ENCODE data around the gene EBNA1BP2. TPM values are rescaled to one million over a fixed set of nuclear protein-coding genes. Genes with fewer than 3 reads are reported as not detected.

Gene EBNA1BP2
- total RNA-seq, 2 experiments from 2014 or later, result 115 TPM

DNA sequence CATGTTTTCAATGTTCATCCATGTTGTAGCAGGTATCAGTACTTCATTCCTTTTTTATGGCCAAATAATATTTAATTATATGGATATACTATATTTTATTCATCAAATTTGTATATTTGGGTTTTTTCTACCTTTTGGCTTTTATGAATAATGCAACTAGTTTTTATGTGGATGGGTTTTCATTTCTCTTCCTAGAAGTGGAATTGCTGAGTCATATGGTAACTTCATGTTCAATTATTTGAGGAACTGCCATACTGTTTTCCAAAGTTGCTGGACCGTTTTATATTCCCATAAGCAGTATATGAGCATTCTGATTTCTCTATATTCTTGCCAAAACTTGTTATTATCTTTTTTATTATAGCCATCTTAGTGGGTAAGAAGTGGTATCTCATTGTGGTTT is 16.0 kb upstream of the EBNA1BP2 start:
- peaks cover 5% of the 10 kb centered on the region for H3K9me3 Mint-ChIP-seq
- no peak overlapping the region for H3K27ac Mint-ChIP-seq
- CTCF ChIA-PET, result no interaction called here
- no peak for DNase-seq
- H3K4me1 Mint-ChIP-seq (ENCODE audit: low read depth), result no peaks in the 10 kb centered on the region
- ATAC-seq, result no peak
- H3K27me3 Mint-ChIP-seq, result peaks cover 10% of the 10 kb centered on the region
- H3K36me3 Mint-ChIP-seq (ENCODE audit: low read depth), result peaks cover 1% of the 10 kb centered on the region
- H3K4me3 Mint-ChIP-seq, result no peak overlapping the region
- TF ChIP-seq, protein P1, sequence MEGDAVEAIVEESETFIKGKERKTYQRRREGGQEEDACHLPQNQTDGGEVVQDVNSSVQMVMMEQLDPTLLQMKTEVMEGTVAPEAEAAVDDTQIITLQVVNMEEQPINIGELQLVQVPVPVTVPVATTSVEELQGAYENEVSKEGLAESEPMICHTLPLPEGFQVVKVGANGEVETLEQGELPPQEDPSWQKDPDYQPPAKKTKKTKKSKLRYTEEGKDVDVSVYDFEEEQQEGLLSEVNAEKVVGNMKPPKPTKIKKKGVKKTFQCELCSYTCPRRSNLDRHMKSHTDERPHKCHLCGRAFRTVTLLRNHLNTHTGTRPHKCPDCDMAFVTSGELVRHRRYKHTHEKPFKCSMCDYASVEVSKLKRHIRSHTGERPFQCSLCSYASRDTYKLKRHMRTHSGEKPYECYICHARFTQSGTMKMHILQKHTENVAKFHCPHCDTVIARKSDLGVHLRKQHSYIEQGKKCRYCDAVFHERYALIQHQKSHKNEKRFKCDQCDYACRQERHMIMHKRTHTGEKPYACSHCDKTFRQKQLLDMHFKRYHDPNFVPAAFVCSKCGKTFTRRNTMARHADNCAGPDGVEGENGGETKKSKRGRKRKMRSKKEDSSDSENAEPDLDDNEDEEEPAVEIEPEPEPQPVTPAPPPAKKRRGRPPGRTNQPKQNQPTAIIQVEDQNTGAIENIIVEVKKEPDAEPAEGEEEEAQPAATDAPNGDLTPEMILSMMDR (IDR thresholded peaks at IDR 0.05), result no peak
- intact Hi-C loops (cut with micrococcal nuclease), result no loop called here
- POLR2A ChIA-PET, result no interaction called here

DNA sequence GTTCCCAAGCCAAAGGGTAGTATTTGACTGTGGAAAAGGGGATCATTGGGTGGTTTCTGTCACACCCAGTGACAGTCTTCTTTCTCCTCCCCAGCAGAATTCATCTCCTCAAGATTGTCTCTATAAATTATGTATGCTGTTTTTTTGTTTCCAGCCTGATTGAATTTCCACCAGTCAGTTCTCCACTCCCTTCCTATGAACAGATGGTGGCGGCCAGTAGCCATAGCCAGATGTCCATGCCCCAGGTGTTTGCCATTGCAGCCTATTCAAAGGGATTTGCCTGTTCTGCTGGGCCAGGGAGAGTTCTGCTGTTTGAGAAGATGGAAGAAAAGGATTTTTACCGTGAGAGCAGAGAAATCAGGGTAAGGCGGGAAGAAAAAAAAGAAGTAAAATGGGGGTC is 12.9 kb upstream of the EBNA1BP2 start:
- Mint-ChIP-seq H3K9me3 (peaks cover under 1% of the 10 kb centered on the region), H3K4me1 (ENCODE audit: low read depth) (no peaks in the 10 kb centered on the region), H3K27me3 (peaks cover 8% of the 10 kb centered on the region), H3K4me3 (no peak overlapping the region), H3K27ac (no peak overlapping the region), H3K36me3 (ENCODE audit: low read depth) (peaks cover under 1% of the 10 kb centered on the region)
- DNase-seq (no peak), ATAC-seq (no peak)
- intact Hi-C loops (cut with micrococcal nuclease), result no loop called here
- CTCF ChIA-PET, result no interaction called here
- POLR2A ChIA-PET, result no interaction called here
- TF ChIP-seq, protein P1 (IDR thresholded peaks at IDR 0.05), result no peak

DNA sequence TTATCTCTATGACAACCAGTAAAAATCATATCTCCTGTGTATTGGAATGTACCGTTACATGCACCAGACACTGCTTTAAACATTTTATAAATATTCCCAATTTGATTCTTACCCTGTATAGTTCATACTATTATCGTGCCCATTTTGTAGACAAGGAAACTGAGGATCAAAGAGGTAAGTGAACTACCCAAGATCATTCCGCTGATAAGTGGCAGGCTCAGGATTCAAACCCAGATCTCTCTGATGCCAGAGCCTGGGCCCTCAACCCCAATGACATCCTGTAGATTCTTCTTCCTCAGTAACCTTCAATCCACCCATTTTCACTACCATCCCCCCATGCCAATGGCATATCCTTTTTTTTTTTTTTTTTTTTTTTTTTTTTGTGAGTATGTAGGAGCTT is 12.3 kb upstream of the EBNA1BP2 start:
- no peaks in the 10 kb centered on the region for H3K36me3 Mint-ChIP-seq (ENCODE audit: low read depth)
- TF ChIP-seq, protein P1 (IDR thresholded peaks at IDR 0.05), result no peak
- no peaks in the 10 kb centered on the region for H3K9me3 Mint-ChIP-seq
- CTCF ChIA-PET, result no interaction called here
- H3K4me1 Mint-ChIP-seq (ENCODE audit: low read depth), result no peaks in the 10 kb centered on the region
- ATAC-seq (no peak), DNase-seq (no peak)
- H3K27ac Mint-ChIP-seq, result no peak overlapping the region
- intact Hi-C loops (cut with micrococcal nuclease), result no loop called here
- no peak overlapping the region for H3K4me3 Mint-ChIP-seq
- POLR2A ChIA-PET, result no interaction called here
- peaks cover 7% of the 10 kb centered on the region for H3K27me3 Mint-ChIP-seq

DNA sequence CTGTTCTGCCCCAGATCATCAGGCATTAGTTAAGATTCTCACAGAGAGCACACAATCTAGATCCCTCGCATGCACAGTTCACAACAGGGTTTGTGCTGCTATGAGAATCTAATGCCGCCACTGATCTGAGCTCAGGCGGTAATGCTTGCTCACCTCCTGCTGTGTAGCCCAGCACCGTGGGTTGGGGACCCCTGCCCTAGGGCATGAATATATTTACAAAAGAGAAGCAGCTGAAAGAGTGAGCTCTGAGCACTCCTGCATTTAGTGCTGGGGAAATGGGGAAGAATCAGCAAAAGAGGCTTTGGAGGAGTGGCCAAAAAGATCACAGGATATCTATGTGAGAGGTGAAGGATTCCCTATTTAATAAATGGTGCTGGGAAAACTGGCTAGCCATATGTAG is 5.6 kb upstream of the EBNA1BP2 start:
- H3K9me3 Mint-ChIP-seq, result no peaks in the 10 kb centered on the region
- no peak overlapping the region for H3K27ac Mint-ChIP-seq
- H3K27me3 Mint-ChIP-seq, result peaks cover 24% of the 10 kb centered on the region
- H3K4me3 Mint-ChIP-seq, result no peak overlapping the region
- peaks cover 4% of the 10 kb centered on the region for H3K4me1 Mint-ChIP-seq (ENCODE audit: low read depth)
- TF ChIP-seq, protein P1 (IDR thresholded peaks at IDR 0.05), result no peak
- CTCF ChIA-PET, result no interaction called here
- ATAC-seq (no peak), DNase-seq (no peak)
- H3K36me3 Mint-ChIP-seq (ENCODE audit: low read depth), result no peaks in the 10 kb centered on the region
- POLR2A ChIA-PET, result no interaction called here
- intact Hi-C loops (cut with micrococcal nuclease), result no loop called here

DNA sequence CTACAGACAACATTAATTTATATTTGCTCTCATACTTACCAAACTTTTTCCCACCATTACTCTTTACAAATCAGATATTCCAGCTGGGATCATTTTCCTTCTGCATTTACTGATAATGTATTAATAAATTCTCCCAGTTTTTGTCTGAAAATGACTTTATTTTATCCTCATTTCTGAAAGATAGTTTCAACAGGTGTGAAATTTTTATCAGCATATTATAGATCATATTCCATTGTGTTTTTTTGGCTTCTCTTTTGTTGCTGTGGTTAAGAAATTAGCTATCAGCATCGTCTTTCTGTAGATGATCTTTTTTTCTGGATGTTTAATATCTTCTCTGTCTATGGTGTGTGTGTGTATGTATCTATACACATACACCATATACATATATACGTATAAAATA is 2.8 kb upstream of the EBNA1BP2 start:
- Mint-ChIP-seq H3K27me3 (peaks cover 24% of the 10 kb centered on the region), H3K9me3 (no peaks in the 10 kb centered on the region), H3K36me3 (ENCODE audit: low read depth) (peaks cover 21% of the 10 kb centered on the region), H3K4me1 (ENCODE audit: low read depth) (peaks cover 21% of the 10 kb centered on the region), H3K4me3 (no peak overlapping the region), H3K27ac (no peak overlapping the region)
- intact Hi-C loops (cut with micrococcal nuclease), result no loop called here
- ChIA-PET CTCF (no interaction called here), POLR2A (interaction anchor here (1.1 kb wide), 1 partner anchor 250 kb away, joined by 3 read pairs; no protein-coding TSS in a partner anchor)
- TF ChIP-seq, protein P1 (IDR thresholded peaks at IDR 0.05), result no peak
- ATAC-seq (no peak), DNase-seq (no peak)
